HCT116 (cell line): ENCODE data around the gene PCDHA9. TPM values are rescaled to one million over a fixed set of nuclear protein-coding genes. Genes with fewer than 3 reads are reported as not detected.
A peak's percentile ranks its signal among the peaks of the same experiment; 100 is the strongest.

ENCODE experiments used
- ATAC-seq: fragments of 200-7000 bp; cut with Tn5 transposase; 2 replicates; pipeline ENCODE4 v1.9.1; 2020; ENCODE audit warnings: mild to moderate bottlenecking, moderate library complexity
- BruUV-seq: library from RNA; stranded (reverse); fragments of 400-500 nt; replicated peaks from 2 replicates; lab custom pipeline; 2021; lab: Mats Ljungman, UMichigan
- CTCF ChIA-PET: fragments of 300-600 bp; sonication (Branson Sonifier 250); formaldehyde crosslinking; loops from one replicate; lab custom pipeline; 2021; ENCODE audit warnings: antibody characterized with exemption; lab: Charles Lee
- POLR2A ChIA-PET: fragments of 300-600, 350-600 bp; sonication (Branson Sonifier 250); formaldehyde crosslinking; loops from one replicate; lab custom pipeline; 2021; ENCODE audit warnings: antibody characterized with exemption; lab: Charles Lee
- RAD21 ChIA-PET, 2 experiments: fragments of 300-600 bp; sonication (Branson Sonifier 250); formaldehyde crosslinking; loops; one replicate each; lab custom pipeline; 2023; ENCODE audit warnings: low total read pairs in 2 of 2; ENCODE audit not compliant: uncharacterized antibody in 2 of 2, unreplicated experiment in 2 of 2, low non-redundant PET in 1 of 2; lab: Charles Lee
- DNase-seq: peaks from one replicate; pipeline ENCODE4 v3.0.0-alpha.2; 2010; ENCODE audit warnings: low read depth, low spot score
- H2AFZ ChIP-seq: fragments of 200-600 bp; shearing (Covaris generic), sonication (generic); 2 replicates; pipeline ENCODE4 v1.6.1; 2017; ENCODE audit warnings: low read depth, mixed run types, mixed read lengths, antibody characterized with exemption, low read length; ENCODE audit not compliant: poor library complexity, severe bottlenecking
- H3K27ac ChIP-seq: 2 replicates; pipeline ENCODE4 v1.5.1; 2012; ENCODE audit warnings: low read depth, low read length
- H3K27me3 ChIP-seq: fragments of 200-600 bp; sonication (generic); 2 replicates; pipeline ENCODE4 v1.6.1; 2016; ENCODE audit warnings: mixed run types, low read length, mixed read lengths; ENCODE audit not compliant: insufficient read depth
- H3K36me3 ChIP-seq, 2 experiments: fragments of 200-500 bp in 1 of 2; fragments of 200-600 bp in 1 of 2; sonication (Bioruptor generic) in 1 of 2; sonication (generic) in 1 of 2; 2 replicates each; pipeline versions ENCODE4 v1.5.1 to v1.6.1; 2014 to 2016; ENCODE audit warnings: low read length in 2 of 2, inconsistent platforms in 1 of 2, mixed read lengths in 1 of 2, mixed run types in 1 of 2; ENCODE audit not compliant: insufficient read depth in 2 of 2, control insufficient read depth in 1 of 2
- H3K4me1 ChIP-seq, 2 experiments: fragments of 200-600 bp in 1 of 2; sonication (generic) in 1 of 2; 2 replicates each; pipeline versions ENCODE4 v1.5.1 to v1.6.1; 2012 to 2017; ENCODE audit warnings: low read length in 2 of 2, inconsistent platforms in 1 of 2, mild to moderate bottlenecking in 1 of 2, mixed read lengths in 1 of 2, mixed run types in 1 of 2, moderate library complexity in 1 of 2; ENCODE audit not compliant: insufficient read depth in 2 of 2, control insufficient read depth in 1 of 2
- H3K4me2 ChIP-seq: fragments of 200-600 bp; sonication (generic); 2 replicates; pipeline ENCODE4 v1.6.1; 2017; ENCODE audit warnings: mixed run types, low read length, mixed read lengths
- H3K4me3 ChIP-seq, 2 experiments: fragments of 200-600 bp in 1 of 2; sonication (generic) in 1 of 2; replicated peaks in 1 of 2; 2 replicates each; pipeline ENCODE4 v1.5.1; 2011 to 2016; ENCODE audit warnings: low read length in 2 of 2, control low read depth in 1 of 2, low read depth in 1 of 2, mild to moderate bottlenecking in 1 of 2, mixed read lengths in 1 of 2, mixed run types in 1 of 2
- H3K79me2 ChIP-seq: fragments of 200-600 bp; sonication (generic); 2 replicates; pipeline ENCODE4 v1.6.1; 2017; ENCODE audit warnings: mild to moderate bottlenecking, mixed run types, low read length, moderate library complexity, mixed read lengths; ENCODE audit not compliant: insufficient read depth
- H3K9ac ChIP-seq: fragments of 200-600 bp; sonication (generic); 2 replicates; pipeline ENCODE4 v1.6.1; 2016; ENCODE audit warnings: low read length, mixed read lengths
- H3K9me2 ChIP-seq: fragments of 200-600 bp; sonication (generic), shearing (Covaris generic); 2 replicates; pipeline ENCODE4 v1.6.1; 2017; ENCODE audit warnings: mixed run types, mild to moderate bottlenecking, moderate library complexity; ENCODE audit not compliant: insufficient read depth
- H3K9me3 ChIP-seq, 2 experiments: fragments of 200-500 bp in 1 of 2; fragments of 200-600 bp in 1 of 2; sonication (Bioruptor generic) in 1 of 2; sonication (generic) in 1 of 2; 2 replicates each; pipeline ENCODE4 v1.6.1; 2014 to 2017; ENCODE audit warnings: low read length in 2 of 2, mixed read lengths in 2 of 2, inconsistent platforms in 1 of 2, low read depth in 1 of 2, mild to moderate bottlenecking in 1 of 2, mixed run types in 1 of 2, moderate library complexity in 1 of 2; ENCODE audit not compliant: control insufficient read depth in 1 of 2, insufficient read depth in 1 of 2
- H4K20me1 ChIP-seq: fragments of 200-600 bp; sonication (generic), shearing (Covaris generic); 2 replicates; pipeline ENCODE4 v1.6.1; 2017; ENCODE audit warnings: mixed run types, mild to moderate bottlenecking, moderate library complexity; ENCODE audit not compliant: insufficient read depth
- ATF3 ChIP-seq: IDR thresholded peaks from 2 replicates; pipeline ENCODE4 v1.6.1; 2012
- EGR1 ChIP-seq: IDR thresholded peaks from 2 replicates; pipeline ENCODE4 v1.6.1; 2012; ENCODE audit warnings: low read depth
- FOSL1 ChIP-seq: IDR thresholded peaks from 2 replicates; pipeline ENCODE4 v1.6.1; 2012; ENCODE audit warnings: low read depth
- JUND ChIP-seq: IDR thresholded peaks from 2 replicates; pipeline ENCODE4 v1.6.1; 2012
- POLR2AphosphoS5 ChIP-seq: IDR thresholded peaks from 2 replicates; pipeline ENCODE4 v1.6.1; 2011; ENCODE audit warnings: mild to moderate bottlenecking, low read depth, low read length, moderate library complexity
- RAD21 ChIP-seq: IDR thresholded peaks from 2 replicates; pipeline ENCODE4 v1.6.1; 2012; ENCODE audit warnings: low read depth, mild to moderate bottlenecking
- REST ChIP-seq: IDR thresholded peaks from 2 replicates; pipeline ENCODE4 v1.6.1; 2012; ENCODE audit warnings: low read depth
- SRF ChIP-seq: IDR thresholded peaks from 2 replicates; pipeline ENCODE4 v1.6.1; 2012; ENCODE audit warnings: low read depth
- TCF7L2 ChIP-seq: IDR thresholded peaks from 2 replicates; pipeline ENCODE4 v1.7.0; 2011; ENCODE audit warnings: borderline replicate concordance, inconsistent platforms; ENCODE audit not compliant: insufficient read depth, insufficient read length; ENCODE audit errors: extremely low read depth
- YY1 ChIP-seq: IDR thresholded peaks from 2 replicates; pipeline ENCODE4 v1.6.1; 2011; ENCODE audit warnings: low read length, low read depth, moderate library complexity, mild to moderate bottlenecking; ENCODE audit not compliant: insufficient replicate concordance; ENCODE audit errors: extremely low read depth
- ZFX ChIP-seq: fragments of 450-650 bp; IDR thresholded peaks from 2 replicates; pipeline ENCODE4 v1.6.1; 2017
- intact Hi-C: fragments of 100-400 bp; cut with micrococcal nuclease; formaldehyde crosslinking; loops from 2 replicates; pipeline ENCODE4 v1.10.0; 2022
- total RNA-seq: library from RNA; stranded (reverse); gene quantifications from one replicate; pipeline ENCODE4 v1.2.1, GENCODE V29; 2021; ENCODE audit not compliant: unreplicated experiment
- TF ChIP-seq, protein P1 (sequence below): IDR thresholded peaks from 2 replicates; pipeline ENCODE4 v1.6.1; 2011; ENCODE audit warnings: mild to moderate bottlenecking, low read length, moderate library complexity; ENCODE audit not compliant: insufficient replicate concordance; ENCODE audit errors: extremely low read depth

The PCDHA9 gene
- total RNA-seq, 1 experiment from 2014 or later, result not detected

GRCh38 chr5:140883373-140883772 is 35.2 kb downstream of the PCDHA9 start:
- ChIA-PET POLR2A (interaction anchor here (2.1 kb wide), 1 partner anchor 157 kb away, joined by 4 read pairs; no protein-coding TSS in a partner anchor), CTCF (interaction anchor here (1.4 kb wide), 1 partner anchor 156 kb away, joined by 3 read pairs; no protein-coding TSS in a partner anchor)
- no TSS peak for BruUV-seq
- Histone ChIP-seq H2AFZ (no peak overlapping the region), H3K27ac (no peak overlapping the region), H4K20me1 (no peaks in the 10 kb centered on the region), H3K4me1 (no peaks in the 10 kb centered on the region), H3K36me3 (no peaks in the 10 kb centered on the region), H3K9ac (no peak overlapping the region), H3K4me2 (no peak overlapping the region)
- DNase-seq, result no peak
- intact Hi-C loops, result no loop called here
- TF ChIP-seq REST (peak; percentile 38), JUND (no peak)
- TF ChIP-seq, all 23 proteins: peak for 1
- RAD21 ChIA-PET, result interaction anchor here (0.9 to 1.6 kb wide), 3 partner anchors 156 to 158 kb away, joined by 3 to 8 read pairs (median 3); no protein-coding TSS in a partner anchor
- H3K27me3 ChIP-seq, result no peaks in the 10 kb centered on the region
- H3K4me3 ChIP-seq, result no peak overlapping the region
- H3K79me2 ChIP-seq, result no peaks in the 10 kb centered on the region
- no peaks in the 10 kb centered on the region for H3K9me3 ChIP-seq
- H3K9me2 ChIP-seq, result no peaks in the 10 kb centered on the region; the same call in 1 of the 2 replicates
- ATAC-seq, result no peak

DNA sequence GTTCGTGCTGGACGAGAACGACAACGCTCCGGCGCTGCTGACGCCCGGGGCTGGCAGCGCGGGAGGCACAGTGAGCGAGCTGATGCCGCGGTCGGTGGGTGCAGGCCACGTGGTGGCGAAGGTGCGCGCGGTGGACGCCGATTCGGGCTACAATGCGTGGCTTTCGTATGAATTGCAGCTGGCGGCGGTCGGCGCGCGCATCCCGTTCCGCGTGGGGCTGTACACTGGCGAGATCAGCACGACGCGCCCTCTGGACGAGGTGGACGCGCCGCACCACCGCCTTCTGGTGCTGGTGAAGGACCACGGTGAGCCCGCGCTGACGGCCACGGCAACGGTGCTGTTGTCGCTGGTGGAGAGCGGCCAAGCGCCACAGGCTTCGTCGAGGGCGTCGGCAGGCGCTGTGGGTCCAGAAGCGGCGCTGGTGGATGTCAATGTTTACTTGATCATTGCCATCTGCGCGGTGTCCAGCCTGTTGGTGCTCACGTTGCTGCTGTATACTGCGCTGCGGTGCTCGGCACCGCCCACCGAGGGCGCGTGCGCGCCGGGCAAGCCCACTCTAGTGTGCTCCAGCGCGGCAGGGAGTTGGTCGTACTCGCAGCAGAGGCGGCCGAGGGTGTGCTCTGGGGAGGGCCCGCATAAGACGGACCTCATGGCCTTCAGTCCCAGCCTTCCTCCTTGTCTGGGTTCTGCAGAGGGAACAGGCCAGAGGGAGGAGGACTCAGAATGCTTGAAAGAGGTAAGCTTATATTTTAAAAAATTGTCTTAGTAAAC is 35.9 kb downstream of the PCDHA9 start:
- ChIA-PET RAD21 (interaction anchor here (0.9 to 1.6 kb wide), 2 partner anchors 156 kb away, joined by 3 to 8 read pairs; no protein-coding TSS in a partner anchor), CTCF (interaction anchor here (1.0 kb wide), 1 partner anchor 156 kb away, joined by 3 read pairs; no protein-coding TSS in a partner anchor), POLR2A (no interaction called here)
- Histone ChIP-seq H3K79me2 (no peaks in the 10 kb centered on the region), H3K4me3 (no peak overlapping the region), H3K4me2 (no peak overlapping the region), H3K36me3 (no peaks in the 10 kb centered on the region), H3K27me3 (no peaks in the 10 kb centered on the region), H4K20me1 (no peaks in the 10 kb centered on the region), H3K4me1 (no peaks in the 10 kb centered on the region), H3K27ac (no peak overlapping the region), H3K9me2 (no peaks in the 10 kb centered on the region), H2AFZ (no peak overlapping the region), H3K9me3 (no peaks in the 10 kb centered on the region), H3K9ac (no peak overlapping the region)
- ATAC-seq, result no peak
- BruUV-seq, result no TSS peak
- no peak for DNase-seq
- intact Hi-C loops, result no loop called here
- TF ChIP-seq FOSL1, result no peak
- TF ChIP-seq ZFX, result no peak
- no peak for TF ChIP-seq TCF7L2
- no peak for TF ChIP-seq ATF3
- no peak for TF ChIP-seq POLR2AphosphoS5
- no peak for TF ChIP-seq YY1
- no peak for TF ChIP-seq SRF
- no peak for TF ChIP-seq EGR1
- TF ChIP-seq, protein P1, sequence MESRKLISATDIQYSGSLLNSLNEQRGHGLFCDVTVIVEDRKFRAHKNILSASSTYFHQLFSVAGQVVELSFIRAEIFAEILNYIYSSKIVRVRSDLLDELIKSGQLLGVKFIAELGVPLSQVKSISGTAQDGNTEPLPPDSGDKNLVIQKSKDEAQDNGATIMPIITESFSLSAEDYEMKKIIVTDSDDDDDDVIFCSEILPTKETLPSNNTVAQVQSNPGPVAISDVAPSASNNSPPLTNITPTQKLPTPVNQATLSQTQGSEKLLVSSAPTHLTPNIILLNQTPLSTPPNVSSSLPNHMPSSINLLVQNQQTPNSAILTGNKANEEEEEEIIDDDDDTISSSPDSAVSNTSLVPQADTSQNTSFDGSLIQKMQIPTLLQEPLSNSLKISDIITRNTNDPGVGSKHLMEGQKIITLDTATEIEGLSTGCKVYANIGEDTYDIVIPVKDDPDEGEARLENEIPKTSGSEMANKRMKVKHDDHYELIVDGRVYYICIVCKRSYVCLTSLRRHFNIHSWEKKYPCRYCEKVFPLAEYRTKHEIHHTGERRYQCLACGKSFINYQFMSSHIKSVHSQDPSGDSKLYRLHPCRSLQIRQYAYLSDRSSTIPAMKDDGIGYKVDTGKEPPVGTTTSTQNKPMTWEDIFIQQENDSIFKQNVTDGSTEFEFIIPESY, result no peak
- TF ChIP-seq RAD21, result no peak
